H1 (cell line): ENCODE measurements around the gene VIPR1. TPM values are rescaled to one million over a fixed set of nuclear protein-coding genes. Genes with fewer than 3 reads are reported as not detected.
A peak's percentile ranks its signal among the peaks of the same experiment; 100 is the strongest.

Experiments used
- CTCF ChIA-PET: fragments of 300-600 bp; sonication (Branson Sonifier 250); formaldehyde crosslinking; loops from one replicate; lab custom pipeline; 2021; ENCODE audit not compliant: partially characterized antibody; lab: Charles Lee
- POLR2A ChIA-PET: fragments of 300-600 bp; sonication (Branson Sonifier 250); formaldehyde crosslinking; loops from one replicate; lab custom pipeline; 2021; ENCODE audit warnings: inconsistent platforms; ENCODE audit not compliant: partially characterized antibody; lab: Charles Lee
- DNase-seq, 2 experiments: peaks; one replicate each; pipeline versions ENCODE4 v3.0.0 to v3.0.0-alpha.2; 2010 to 2022; ENCODE audit warnings: low spot score in 2 of 2, low read depth in 1 of 2, mixed read lengths in 1 of 2
- FAIRE-seq: peaks from 2 replicates; lab custom pipeline; 2011; peaks lifted over from hg19 to GRCh38; lab: Jason Lieb, UNC
- H2AFZ ChIP-seq: 2 replicates; pipeline ENCODE4 v1.8.1; 2012; ENCODE audit warnings: low read length, inconsistent platforms
- H2AK5ac ChIP-seq: 2 replicates; pipeline ENCODE4 v1.6.1; 2013; ENCODE audit warnings: low read depth, low read length
- H2BK120ac ChIP-seq: replicated peaks from 2 replicates; pipeline ENCODE3; 2013; ENCODE audit warnings: low read depth, low read length, inconsistent platforms
- H2BK12ac ChIP-seq: 2 replicates; pipeline ENCODE4 v1.6.1; 2013; ENCODE audit warnings: low read depth, low read length
- H2BK15ac ChIP-seq: 2 replicates; pipeline ENCODE4 v1.6.1; 2013; ENCODE audit warnings: low read length
- H2BK20ac ChIP-seq: 2 replicates; pipeline ENCODE4 v1.6.1; 2013; ENCODE audit warnings: low read length
- H2BK5ac ChIP-seq: 2 replicates; pipeline ENCODE4 v1.6.1; 2013; ENCODE audit warnings: low read depth, low read length
- H3K14ac ChIP-seq: 2 replicates; pipeline ENCODE4 v1.6.1; 2013; ENCODE audit warnings: inconsistent platforms; ENCODE audit not compliant: insufficient read length
- H3K18ac ChIP-seq: 2 replicates; pipeline ENCODE4 v1.6.1; 2013; ENCODE audit warnings: low read length; ENCODE audit errors: extremely low read depth
- H3K23ac ChIP-seq: 2 replicates; pipeline ENCODE4 v1.6.1; 2013; ENCODE audit warnings: inconsistent platforms; ENCODE audit not compliant: insufficient read length
- H3K23me2 ChIP-seq: 2 replicates; pipeline ENCODE4 v1.6.1; 2013; ENCODE audit warnings: low read depth, low read length
- H3K27ac ChIP-seq: 2 replicates; pipeline ENCODE4 v1.6.1; 2011; ENCODE audit warnings: low read depth, low read length, inconsistent platforms
- H3K27me3 ChIP-seq, 4 experiments: replicated peaks in 1 of 4; 1 replicate in 1 of 4; 2 replicates in 3 of 4; pipeline versions ENCODE4 v1.6.1 to v1.8.1; 2011 to 2013; ENCODE audit warnings: low read length in 3 of 4, mild to moderate bottlenecking in 3 of 4, inconsistent platforms in 2 of 4, mixed read lengths in 2 of 4, moderate library complexity in 1 of 4; ENCODE audit not compliant: control insufficient read depth in 3 of 4, insufficient read depth in 3 of 4; ENCODE audit errors: extremely low read depth in 1 of 4
- H3K36me3 ChIP-seq, 4 experiments: 2 replicates each; pipeline versions ENCODE4 v1.6.1 to v1.8.1; 2011 to 2013; ENCODE audit warnings: mild to moderate bottlenecking in 4 of 4, low read length in 3 of 4, moderate library complexity in 2 of 4, control low read depth in 1 of 4, inconsistent platforms in 1 of 4; ENCODE audit not compliant: insufficient read depth in 4 of 4, control insufficient read depth in 2 of 4
- H3K4ac ChIP-seq: replicated peaks from 2 replicates; pipeline ENCODE3; 2013; ENCODE audit warnings: low read length, low read depth, mixed read lengths, inconsistent platforms; ENCODE audit not compliant: insufficient read length
- H3K4me1 ChIP-seq, 4 experiments: replicated peaks in 1 of 4; 1 replicate in 1 of 4; 2 replicates in 3 of 4; pipeline versions ENCODE4 v1.6.1 to v1.8.1; 2011 to 2013; ENCODE audit warnings: low read length in 3 of 4, inconsistent platforms in 2 of 4, mixed read lengths in 1 of 4; ENCODE audit not compliant: insufficient read depth in 4 of 4, control insufficient read depth in 3 of 4
- H3K4me2 ChIP-seq, 2 experiments: 2 replicates each; pipeline versions ENCODE4 v1.6.1 to v1.8.1; 2011 to 2013; ENCODE audit warnings: low read depth in 2 of 2, low read length in 2 of 2, control low read depth in 1 of 2, inconsistent platforms in 1 of 2, mild to moderate bottlenecking in 1 of 2; ENCODE audit not compliant: insufficient read depth in 1 of 2
- H3K4me3 ChIP-seq, 4 experiments: fragments of 200-600, 300-600 bp in 1 of 4; sonication (generic), shearing (Covaris generic), sonication (Bioruptor Twin) in 1 of 4; 2 replicates each; pipeline versions ENCODE4 v1.5.1 to v1.8.1; 2011 to 2016; ENCODE audit warnings: low read length in 4 of 4, low read depth in 3 of 4, control low read depth in 2 of 4, inconsistent platforms in 2 of 4, mild to moderate bottlenecking in 2 of 4, mixed read lengths in 1 of 4, moderate library complexity in 1 of 4; ENCODE audit not compliant: insufficient read depth in 2 of 4; ENCODE audit errors: extremely low read depth in 1 of 4
- H3K56ac ChIP-seq: replicated peaks from 2 replicates; pipeline ENCODE3; 2013; ENCODE audit warnings: low read depth, mild to moderate bottlenecking, mixed read lengths, low read length, inconsistent platforms; ENCODE audit not compliant: insufficient read length
- H3K79me1 ChIP-seq: 2 replicates; pipeline ENCODE4 v1.6.1; 2013; ENCODE audit warnings: low read depth, low read length, control low read depth
- H3K79me2 ChIP-seq, 2 experiments: 2 replicates each; pipeline versions ENCODE4 v1.6.1 to v1.8.1; 2012 to 2013; ENCODE audit warnings: low read length in 2 of 2, mild to moderate bottlenecking in 2 of 2, inconsistent platforms in 1 of 2; ENCODE audit not compliant: insufficient read depth in 2 of 2, control insufficient read depth in 1 of 2
- H3K9ac ChIP-seq, 4 experiments: replicated peaks in 1 of 4; 1 replicate in 1 of 4; 2 replicates in 3 of 4; pipeline versions ENCODE4 v1.6.1 to v1.8.1; 2011 to 2013; ENCODE audit warnings: low read depth in 3 of 4, low read length in 3 of 4, control low read depth in 2 of 4, mild to moderate bottlenecking in 2 of 4, moderate library complexity in 2 of 4, inconsistent platforms in 1 of 4; ENCODE audit errors: extremely low read depth in 1 of 4
- H3K9me3 ChIP-seq, 2 experiments: 2 replicates each; pipeline versions ENCODE4 v1.6.1 to v1.8.1; 2012 to 2013; ENCODE audit warnings: mild to moderate bottlenecking in 2 of 2, moderate library complexity in 2 of 2, control low read depth in 1 of 2, inconsistent platforms in 1 of 2, low read depth in 1 of 2, low read length in 1 of 2, mixed read lengths in 1 of 2; ENCODE audit not compliant: insufficient read depth in 2 of 2
- H4K20me1 ChIP-seq, 2 experiments: replicated peaks in 1 of 2; 2 replicates each; pipeline versions ENCODE3 to v1.8.1; 2011 to 2013; ENCODE audit warnings: inconsistent platforms in 2 of 2, low read length in 2 of 2, mild to moderate bottlenecking in 1 of 2; ENCODE audit not compliant: insufficient read depth in 2 of 2, control insufficient read depth in 1 of 2
- H4K5ac ChIP-seq: 2 replicates; pipeline ENCODE4 v1.6.1; 2013; ENCODE audit warnings: low read length, low read depth, mixed read lengths, inconsistent platforms; ENCODE audit not compliant: insufficient read length
- H4K8ac ChIP-seq: 2 replicates; pipeline ENCODE4 v1.8.0; 2013; ENCODE audit warnings: mild to moderate bottlenecking, moderate library complexity, low read length, inconsistent platforms; ENCODE audit not compliant: insufficient read depth; ENCODE audit errors: extremely low read depth
- H4K91ac ChIP-seq: replicated peaks from 2 replicates; pipeline ENCODE3; 2013; ENCODE audit warnings: low read length, mixed read lengths, inconsistent platforms; ENCODE audit not compliant: insufficient read length
- CTCF ChIP-seq, 3 experiments: IDR thresholded peaks; 1 replicate in 2 of 3; 2 replicates in 1 of 3; pipeline versions ENCODE4 v1.5.1 to v1.6.1; 2011; ENCODE audit warnings: low read length in 3 of 3, mild to moderate bottlenecking in 3 of 3, inconsistent platforms in 2 of 3, low read depth in 1 of 3, moderate library complexity in 1 of 3; ENCODE audit not compliant: insufficient read depth in 1 of 3; ENCODE audit errors: control extremely low read depth in 1 of 3
- EGR1 ChIP-seq: IDR thresholded peaks from 2 replicates; pipeline ENCODE4 v1.6.1; 2011; ENCODE audit warnings: low read depth, low read length, borderline replicate concordance
- RAD21 ChIP-seq, 2 experiments: IDR thresholded peaks in 1 of 2; conservative IDR thresholded peaks in 1 of 2; 2 replicates each; pipeline ENCODE4 v1.6.1; 2011; ENCODE audit warnings: low read depth in 2 of 2, low read length in 2 of 2, improper control_type of control experiment in 1 of 2, inconsistent platforms in 1 of 2, mild to moderate bottlenecking in 1 of 2, moderate library complexity in 1 of 2
- SAP30 ChIP-seq: fragments of 300-600 bp; sonication (generic); IDR thresholded peaks from 2 replicates; pipeline ENCODE4 v1.7.1; 2012; ENCODE audit warnings: low read length, moderate library complexity, mild to moderate bottlenecking, inconsistent platforms; ENCODE audit not compliant: insufficient read depth, insufficient replicate concordance
- SIX5 ChIP-seq: IDR thresholded peaks from 2 replicates; pipeline ENCODE4 v1.6.1; 2011; ENCODE audit warnings: mild to moderate bottlenecking, low read depth, low read length
- WGBS, 2 experiments: shearing (Covaris generic) in 1 of 2; methylation state at CpG; one replicate each; pipeline versions ENCODE4 v1.1.6 to v1.1.7; 2013 to 2015; ENCODE audit warnings: low lambda C conversion rate in 2 of 2, mixed read lengths in 2 of 2, inconsistent platforms in 1 of 2, low coverage in 1 of 2, missing lambda C conversion rate in 1 of 2; ENCODE audit not compliant: insufficient replicate concordance in 2 of 2, insufficient coverage in 1 of 2, insufficient read length in 1 of 2; ENCODE audit errors: extremely low coverage in 1 of 2, missing lambda C conversion rate in 1 of 2; 5-methylcytosine and 5-hydroxymethylcytosine counted together
- polyA plus RNA-seq, 7 experiments: library from polyadenylated mRNA; depleted of rRNA in 3 of 7; stranded (reverse) in 5 of 7; unstranded in 2 of 7; fragments of >200 nt in 5 of 7; fragments of 200-250 nt in 2 of 7; gene quantifications; 1 replicate in 5 of 7; 2 replicates in 1 of 7; 4 replicates in 1 of 7; pipeline versions ENCODE4 v1.2.1 to v1.2.3, GENCODE V29; 2011 to 2013; ENCODE audit warnings: missing spikeins in 2 of 7, mixed read lengths in 2 of 7
- total RNA-seq: library from RNA; stranded (reverse); fragmentation: NEBNext Ultra II Directional; extraction: Animal tissue kit (Norgen Biotek cat#: 25700); gene quantifications from 2 replicates; pipeline ENCODE4 v1.2.1, GENCODE V29; 2021

VIPR1 gene
- total and polyA plus RNA-seq, 2 of the 8 experiments (the other 6 are each of a cell fraction or from before 2014, with no cell fraction given): 7.8 to 10.1 TPM

GRCh38 chr3:42539871-42540714, 37.6 kb downstream of the VIPR1 start:
- peak; percentile 73 for FAIRE-seq
- POLR2A ChIA-PET: no interaction called here
- DNase-seq: peak; percentile 56 to 97

More at GRCh38 chr3:42539871-42540714, 37.6 kb downstream of the VIPR1 start:
- H3K4me2 ChIP-seq: no peak overlapping the region
- H2AK5ac ChIP-seq: no peak overlapping the region
- no peak overlapping the region for H4K91ac ChIP-seq
- no peaks in the 10 kb centered on the region for H3K79me1 ChIP-seq
- H3K27ac ChIP-seq: no peak overlapping the region
- CTCF ChIA-PET: interaction anchor here (0.7 to 23.9 kb wide), 17 partner anchors 10 to 310 kb away, joined by 3 to 458 read pairs (median 5); partner anchors contain the start of gene VIPR1
- H3K23me2 ChIP-seq: no peaks in the 10 kb centered on the region
- H3K9ac ChIP-seq: no peak overlapping the region
- no peak overlapping the region for H2BK120ac ChIP-seq
- peak overlapping the region; percentile 52; the same call in 1 of the 2 replicates for H2BK12ac ChIP-seq
- H3K23ac ChIP-seq: no peak overlapping the region
- H3K9me3 ChIP-seq: no peaks in the 10 kb centered on the region
- 0 out of 2 replicates have a peak overlapping the region, but pooled peaks have one; percentile 61 for H2BK20ac ChIP-seq
- no peak overlapping the region for H4K5ac ChIP-seq
- no peak overlapping the region for H3K14ac ChIP-seq
- peaks cover 0 to 2% (median 0%) of the 10 kb centered on the region in 4 experiments; a peak in 1 of 7 replicates for H3K27me3 ChIP-seq
- H4K8ac ChIP-seq: no peak overlapping the region
- no peak for TF ChIP-seq SIX5
- TF ChIP-seq CTCF (IDR thresholded peaks at IDR 0.05; ENCODE audit: control extremely low read depth in 1 of 3, insufficient read depth in 1 of 3, low read depth in 1 of 3, low read length in 3 of 3): peak; percentile 75 to 92 (median 90)
- no peak for TF ChIP-seq SAP30
- peak; percentile 61; the same call in 1 of the 2 replicates for TF ChIP-seq EGR1
- peak; percentile 61 to 82 for TF ChIP-seq RAD21 (IDR thresholded peaks at IDR 0.05 in 1 of 2, conservative IDR thresholded peaks at IDR 0.05 in 1 of 2; ENCODE audit: low read depth in 2 of 2, low read length in 2 of 2)
- H4K20me1 ChIP-seq: no peaks in the 10 kb centered on the region
- H2BK5ac ChIP-seq: no peak overlapping the region
- H2BK15ac ChIP-seq: 0 out of 2 replicates have a peak overlapping the region, but pooled peaks have one; percentile 61
- no peak overlapping the region for H3K4ac ChIP-seq
- no peak overlapping the region for H3K18ac ChIP-seq
- no peak overlapping the region for H3K4me3 ChIP-seq
- H3K79me2 ChIP-seq: no peaks in the 10 kb centered on the region
- H3K56ac ChIP-seq: no peak overlapping the region
- H3K36me3 ChIP-seq: no peaks in the 10 kb centered on the region
- peaks cover 2 to 6% (median 4%) of the 10 kb centered on the region in 4 experiments for H3K4me1 ChIP-seq
- WGBS, 2 experiments: 56% methylated on average over 13 of the region's 14 CpGs; no CpG with 5 or more reads in 1 of the 2 experiments
- no peak overlapping the region; the same call in 1 of the 2 replicates for H2AFZ ChIP-seq
